HUES6 (cell line): ENCODE results near the gene OR2T6.

ENCODE experiments used
- H3K27ac ChIP-seq: 2 replicates; pipeline ENCODE4 v1.7.0; 2013; ENCODE audit warnings: low read depth, mild to moderate bottlenecking, low read length, inconsistent platforms
- H3K27me3 ChIP-seq: 2 replicates; pipeline ENCODE4 v1.6.1; 2013; ENCODE audit warnings: low read length; ENCODE audit not compliant: control insufficient read depth, insufficient read depth
- H3K36me3 ChIP-seq: 2 replicates; pipeline ENCODE4 v1.6.1; 2013; ENCODE audit warnings: low read length; ENCODE audit not compliant: control insufficient read depth, insufficient read depth
- H3K4me1 ChIP-seq: 2 replicates; pipeline ENCODE4 v1.6.1; 2013; ENCODE audit warnings: low read length; ENCODE audit not compliant: control insufficient read depth, insufficient read depth
- H3K4me3 ChIP-seq: 2 replicates; pipeline ENCODE4 v1.5.1; 2013; ENCODE audit warnings: low read depth, low read length
- H3K9ac ChIP-seq: one replicate; pipeline ENCODE4 v1.6.1; 2013; ENCODE audit warnings: mild to moderate bottlenecking, low read length
- H3K9me3 ChIP-seq: 2 replicates; pipeline ENCODE4 v1.6.1; 2013; ENCODE audit warnings: low read depth, low read length; ENCODE audit not compliant: control insufficient read depth, insufficient read depth

Gene OR2T6, protein sequence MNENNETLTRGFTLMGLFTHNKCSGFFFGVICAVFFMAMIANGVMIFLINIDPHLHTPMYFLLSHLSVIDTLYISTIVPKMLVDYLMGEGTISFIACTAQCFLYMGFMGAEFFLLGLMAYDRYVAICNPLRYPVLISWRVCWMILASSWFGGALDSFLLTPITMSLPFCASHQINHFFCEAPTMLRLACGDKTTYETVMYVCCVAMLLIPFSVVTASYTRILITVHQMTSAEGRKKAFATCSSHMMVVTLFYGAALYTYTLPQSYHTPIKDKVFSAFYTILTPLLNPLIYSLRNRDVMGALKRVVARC

DNA sequence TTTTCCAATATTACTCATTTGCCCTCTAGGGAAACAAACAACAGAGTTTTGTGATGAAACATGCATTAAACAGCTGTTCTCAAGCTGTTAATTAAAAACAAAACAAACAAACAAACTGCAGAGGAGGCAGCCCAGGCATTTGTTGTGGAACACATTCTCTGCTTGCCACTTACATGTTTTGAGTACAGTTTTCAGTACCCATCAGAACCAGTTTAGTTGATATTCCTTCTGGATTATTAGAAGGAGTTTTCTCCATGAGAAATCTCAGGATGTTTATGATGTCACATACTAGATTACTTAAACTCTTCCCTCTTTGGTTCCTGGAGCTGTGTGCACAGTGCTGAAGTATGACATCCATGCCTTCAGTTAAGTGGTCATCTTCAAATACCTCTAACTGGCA, at the start of gene OR2T6:
Gene OR2T6 (plus strand): TSS at position 301 of the 400 bp plus-strand sequence. CDS start 11,863 bp downstream, outside the sequence.
- Histone ChIP-seq H3K4me3 (no peak within 1 kb of the TSS), H3K9ac (no peak within 1 kb of the TSS)

DNA sequence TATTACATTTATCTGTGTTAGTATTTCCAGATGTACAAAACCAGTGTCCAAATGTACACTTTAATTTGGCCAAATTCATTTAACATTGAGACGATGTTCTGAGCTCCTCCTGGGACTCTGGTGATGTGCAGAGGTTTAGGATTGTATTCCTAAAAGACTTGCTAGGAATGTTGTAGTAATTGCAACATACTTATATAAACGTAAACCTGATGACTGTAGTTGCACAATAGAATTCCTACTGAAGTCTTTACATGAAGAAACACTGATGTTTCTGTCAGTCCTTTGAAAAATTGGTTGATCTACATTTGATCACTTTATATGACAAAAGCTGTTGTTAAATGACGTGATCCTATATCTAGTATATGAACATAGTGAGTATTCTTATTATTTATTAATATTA, 32.1 kb upstream of the OR2T6 start:
- Histone ChIP-seq H3K27me3 (no peaks in the 10 kb centered on the region), H3K4me1 (no peaks in the 10 kb centered on the region), H3K9me3 (peaks cover 25% of the 10 kb centered on the region; the same call in 1 of the 2 replicates)

More for the DNA sequence above, at the start of gene OR2T6:
- Histone ChIP-seq H3K36me3 (no peaks in the 10 kb centered on the region), H3K4me1 (no peaks in the 10 kb centered on the region), H3K9me3 (peaks cover 33% of the 10 kb centered on the region; the same call in 1 of the 2 replicates), H3K27ac (no peak within 1 kb of the TSS), H3K27me3 (no peaks in the 10 kb centered on the region)

DNA sequence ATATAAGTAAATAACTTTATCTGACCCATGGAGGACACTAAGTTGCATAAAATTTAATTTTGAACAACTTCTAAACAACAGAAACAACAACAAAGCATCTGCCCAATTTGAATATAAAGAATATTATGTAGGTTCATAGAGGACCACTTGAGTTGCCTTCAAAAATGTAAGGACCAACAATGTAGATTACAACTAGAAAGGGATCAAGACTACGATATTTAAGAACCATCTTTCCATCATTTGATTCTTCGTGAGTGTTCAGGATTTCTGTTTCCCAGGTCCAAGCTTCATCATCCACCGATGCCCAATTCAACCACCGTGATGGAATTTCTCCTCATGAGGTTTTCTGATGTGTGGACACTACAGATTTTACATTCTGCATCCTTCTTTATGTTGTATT, 27.1 kb upstream of the OR2T6 start, which contains the start of gene OR14C36:
Gene OR14C36 (plus strand): TSS at position 301 of the 400 bp plus-strand sequence. CDS start 0 bp downstream, at position 301.
- no peak within 1 kb of the TSS for H3K27ac ChIP-seq
- no peak within 1 kb of the TSS for H3K9ac ChIP-seq
- no peaks in the 10 kb centered on the region for H3K4me1 ChIP-seq
- no peaks in the 10 kb centered on the region for H3K36me3 ChIP-seq
- H3K27me3 ChIP-seq = no peaks in the 10 kb centered on the region
- peaks cover 34% of the 10 kb centered on the region; the same call in 1 of the 2 replicates for H3K9me3 ChIP-seq
- no peak within 1 kb of the TSS for H3K4me3 ChIP-seq

More for the DNA sequence above, 32.1 kb upstream of the OR2T6 start:
- H3K36me3 ChIP-seq = no peaks in the 10 kb centered on the region
- H3K9ac ChIP-seq = no peak overlapping the region
- no peak overlapping the region for H3K4me3 ChIP-seq
- no peak overlapping the region for H3K27ac ChIP-seq

DNA sequence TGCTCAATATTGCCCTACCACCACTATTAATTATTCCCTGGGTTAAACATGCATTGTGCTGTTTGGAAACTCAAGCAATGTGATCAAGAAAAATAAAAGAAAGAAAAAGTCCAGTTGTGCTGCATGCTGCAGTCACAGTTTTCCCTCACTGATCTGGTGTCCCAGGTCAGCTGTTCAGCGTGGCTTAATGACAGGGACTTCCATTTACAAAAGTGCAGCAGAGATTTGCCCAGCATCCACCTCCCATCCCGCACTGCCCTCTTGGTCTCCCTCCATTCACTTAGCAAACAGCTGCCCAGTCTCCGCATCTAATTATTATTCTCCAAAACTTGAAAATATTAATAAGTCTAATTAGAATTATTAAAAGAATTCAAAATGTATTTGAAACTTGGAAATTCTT, 16.1 kb upstream of the OR2T6 start:
- no peaks in the 10 kb centered on the region for H3K4me1 ChIP-seq
- H3K9me3 ChIP-seq = peaks cover 48% of the 10 kb centered on the region; the same call in 1 of the 2 replicates
- H3K27ac ChIP-seq = no peak overlapping the region
- no peaks in the 10 kb centered on the region for H3K27me3 ChIP-seq
- no peaks in the 10 kb centered on the region for H3K36me3 ChIP-seq
- no peak overlapping the region for H3K4me3 ChIP-seq
- no peak overlapping the region for H3K9ac ChIP-seq

DNA sequence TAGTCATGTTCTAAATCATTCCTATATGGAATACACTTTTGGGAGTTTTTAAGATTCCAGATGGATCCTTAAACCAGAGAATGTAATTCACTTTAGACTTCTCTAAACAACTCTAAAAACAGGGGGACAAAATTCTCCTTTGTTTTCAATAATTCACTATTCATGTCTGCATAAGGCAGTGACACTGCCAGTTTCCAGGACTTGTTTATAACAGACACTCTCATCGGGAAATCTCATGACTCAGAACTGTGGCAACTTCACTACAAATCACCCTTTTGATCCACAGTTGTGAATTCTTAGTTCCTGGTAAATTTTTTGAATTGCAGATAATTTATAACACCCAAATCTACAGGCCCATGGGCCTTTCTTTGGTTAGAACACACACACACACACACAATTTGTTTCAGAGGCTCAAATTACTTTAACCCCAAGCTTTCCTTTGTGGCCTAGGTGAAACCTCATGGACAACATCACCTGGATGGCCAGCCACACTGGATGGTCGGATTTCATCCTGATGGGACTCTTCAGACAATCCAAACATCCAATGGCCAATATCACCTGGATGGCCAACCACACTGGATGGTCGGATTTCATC, 14.3 kb upstream of the OR2T6 start, which contains the start of gene OR2T4:
Gene OR2T4 (plus strand): TSS at position 545 of the 595 bp plus-strand sequence. CDS start 0 bp downstream, at position 545.
- Histone ChIP-seq H3K9ac (no peak within 1 kb of the TSS), H3K9me3 (peaks cover 52% of the 10 kb centered on the region; the same call in 1 of the 2 replicates), H3K36me3 (no peaks in the 10 kb centered on the region), H3K4me1 (no peaks in the 10 kb centered on the region), H3K27ac (no peak within 1 kb of the TSS), H3K27me3 (no peaks in the 10 kb centered on the region), H3K4me3 (no peak within 1 kb of the TSS)

DNA sequence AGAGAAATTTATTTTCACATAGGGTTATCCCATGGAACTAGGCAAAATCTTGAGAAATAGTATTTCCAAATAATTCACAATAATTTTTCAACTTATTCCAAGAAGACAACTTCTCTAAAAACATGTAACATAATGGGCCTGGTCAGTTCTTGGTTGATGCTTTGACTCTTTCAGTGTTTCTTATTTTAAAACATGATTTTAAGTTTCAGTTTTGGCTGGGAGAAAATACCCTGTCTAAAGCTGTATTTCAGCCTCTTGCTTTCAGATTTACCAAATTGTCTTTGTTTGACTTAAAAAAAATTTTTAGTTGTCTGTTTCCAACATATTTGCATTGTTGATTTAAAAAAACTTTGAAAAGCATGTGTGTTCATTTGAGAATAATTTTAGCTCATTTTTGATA, 8.9 kb upstream of the OR2T6 start:
- Histone ChIP-seq H3K36me3 (no peaks in the 10 kb centered on the region), H3K27ac (no peak overlapping the region), H3K9me3 (peaks cover 38% of the 10 kb centered on the region; the same call in 1 of the 2 replicates), H3K4me3 (no peak overlapping the region), H3K4me1 (no peaks in the 10 kb centered on the region), H3K27me3 (no peaks in the 10 kb centered on the region), H3K9ac (no peak overlapping the region)

DNA sequence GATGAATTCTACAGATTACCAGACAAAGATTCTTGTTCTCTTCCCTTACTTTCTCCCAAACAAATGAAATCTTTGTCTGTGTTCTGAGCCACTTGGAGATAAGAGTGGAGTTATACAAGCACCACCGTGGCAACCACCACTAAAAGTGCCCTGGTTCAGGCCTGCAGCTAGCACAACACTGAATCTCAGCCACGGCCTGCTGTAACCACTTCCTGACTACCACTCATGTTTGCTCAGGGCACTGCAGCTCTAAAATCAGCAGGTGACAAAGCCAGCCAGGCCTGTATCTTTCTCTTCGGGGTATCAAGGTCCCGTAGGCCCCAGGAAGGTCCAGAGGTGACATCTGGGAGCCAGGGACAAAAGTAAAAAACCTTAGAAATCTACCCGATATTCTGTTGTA, 3.2 kb upstream of the OR2T6 start:
- Histone ChIP-seq H3K9me3 (peaks cover 43% of the 10 kb centered on the region; the same call in 1 of the 2 replicates), H3K27me3 (no peaks in the 10 kb centered on the region)

DNA sequence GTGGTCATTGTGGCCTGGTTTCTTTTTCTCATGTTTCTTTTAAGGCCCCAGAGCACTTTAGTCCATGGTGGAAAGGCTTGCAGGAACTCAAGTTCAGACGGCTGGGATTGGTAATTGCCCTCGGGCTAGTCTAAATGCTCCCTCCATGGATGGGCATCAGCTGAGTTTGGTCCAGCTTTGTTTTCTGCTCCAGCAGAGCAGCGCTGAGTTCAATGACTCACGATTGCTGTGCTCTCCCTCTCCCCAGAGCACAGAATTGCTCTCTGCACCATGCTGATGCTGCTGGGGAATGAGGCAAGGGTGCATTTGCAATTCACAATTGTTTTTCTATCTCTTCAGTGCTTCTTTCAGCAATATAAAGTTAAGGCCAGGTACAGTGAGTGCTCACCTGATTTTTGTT, 1.8 kb upstream of the OR2T6 start:
- H3K27ac ChIP-seq = no peak overlapping the region
- no peak overlapping the region for H3K9ac ChIP-seq
- H3K36me3 ChIP-seq = no peaks in the 10 kb centered on the region
- no peak overlapping the region for H3K4me3 ChIP-seq
- no peaks in the 10 kb centered on the region for H3K4me1 ChIP-seq
- peaks cover 36% of the 10 kb centered on the region; the same call in 1 of the 2 replicates for H3K9me3 ChIP-seq
- no peaks in the 10 kb centered on the region for H3K27me3 ChIP-seq

More for the DNA sequence above, 3.2 kb upstream of the OR2T6 start:
- Histone ChIP-seq H3K9ac (no peak overlapping the region), H3K27ac (no peak overlapping the region), H3K36me3 (no peaks in the 10 kb centered on the region), H3K4me3 (no peak overlapping the region), H3K4me1 (no peaks in the 10 kb centered on the region)

DNA sequence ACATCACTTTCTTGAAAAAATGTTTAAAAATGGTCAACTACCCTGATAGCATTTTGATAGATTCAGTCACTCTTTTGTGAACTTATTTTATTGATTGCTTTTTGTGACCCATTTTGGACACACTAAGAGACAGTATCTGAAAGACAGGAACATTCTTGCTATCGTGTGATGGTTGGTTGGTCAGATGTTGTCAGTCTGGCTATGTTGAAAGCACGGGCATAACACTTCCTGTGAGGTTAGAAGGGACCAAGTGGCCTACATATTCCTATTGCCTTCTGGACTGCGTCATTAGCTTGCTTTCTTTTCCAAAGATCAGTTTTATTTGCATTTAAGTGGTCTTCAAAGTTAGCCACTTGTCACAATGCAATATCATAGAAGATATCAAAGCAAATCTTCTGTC, 1.4 kb downstream of the OR2T6 start:
- Histone ChIP-seq H3K4me1 (no peaks in the 10 kb centered on the region), H3K9ac (no peak overlapping the region), H3K27ac (no peak overlapping the region), H3K27me3 (no peaks in the 10 kb centered on the region), H3K36me3 (no peaks in the 10 kb centered on the region), H3K4me3 (no peak overlapping the region), H3K9me3 (peaks cover 33% of the 10 kb centered on the region; the same call in 1 of the 2 replicates)

DNA sequence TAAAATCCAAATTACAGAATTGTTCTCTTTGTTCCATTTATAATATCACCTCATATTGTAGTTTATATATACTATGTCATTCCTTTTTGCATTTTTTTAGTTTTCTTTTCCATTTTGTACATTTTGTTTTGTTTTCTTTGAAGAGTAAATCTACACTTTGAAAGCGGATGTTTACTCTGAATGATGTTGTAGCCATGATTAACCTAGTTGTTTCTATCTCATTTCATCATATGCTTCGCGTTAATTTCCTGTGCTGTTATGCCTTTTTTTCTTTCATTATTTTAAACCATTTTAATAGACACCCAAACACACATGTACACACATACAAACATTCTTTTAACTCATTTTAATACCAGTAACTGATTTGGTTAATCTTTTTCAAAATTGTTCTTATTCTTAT, 5.3 kb downstream of the OR2T6 start:
- no peak overlapping the region for H3K9ac ChIP-seq
- no peaks in the 10 kb centered on the region for H3K36me3 ChIP-seq
- no peaks in the 10 kb centered on the region for H3K4me1 ChIP-seq
- no peak overlapping the region for H3K27ac ChIP-seq
- peaks cover 29% of the 10 kb centered on the region; the same call in 1 of the 2 replicates for H3K9me3 ChIP-seq
- H3K27me3 ChIP-seq = no peaks in the 10 kb centered on the region
- H3K4me3 ChIP-seq = no peak overlapping the region

DNA sequence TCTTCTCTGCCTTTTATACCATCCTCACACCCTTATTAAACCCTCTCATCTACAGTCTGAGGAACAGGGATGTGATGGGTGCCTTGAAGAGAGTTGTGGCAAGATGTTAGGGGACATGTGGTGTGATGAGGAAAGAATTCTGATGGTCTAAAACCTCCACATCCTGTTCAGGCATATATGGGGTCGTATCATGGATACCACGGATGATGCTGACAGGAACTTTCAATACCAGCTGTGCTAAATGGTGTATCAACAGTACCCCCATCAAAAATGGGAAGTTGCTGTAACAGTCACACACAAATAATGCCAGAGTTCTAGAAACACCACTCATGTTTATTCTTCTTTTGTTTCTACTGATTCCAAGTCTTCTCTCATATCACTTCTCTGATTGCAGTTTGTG, 12.9 kb downstream of the OR2T6 start:
- Histone ChIP-seq H3K27me3 (no peaks in the 10 kb centered on the region), H3K9ac (no peak overlapping the region), H3K36me3 (no peaks in the 10 kb centered on the region), H3K27ac (no peak overlapping the region), H3K4me1 (no peaks in the 10 kb centered on the region), H3K4me3 (no peak overlapping the region), H3K9me3 (peaks cover 48% of the 10 kb centered on the region; the same call in 1 of the 2 replicates)
